ENCODE results near the gene SLC9B1.
"Not testable (repeated sequence)": the region's sequence is repeated elsewhere in the genome, so short reads cannot be mapped to it uniquely, and the experiment has no call there.

Gene SLC9B1

GRCh38 chr4:103010804-103011203 is 8.7 kb downstream of the SLC9B1 start:
- DNase-seq = no peak

DNA sequence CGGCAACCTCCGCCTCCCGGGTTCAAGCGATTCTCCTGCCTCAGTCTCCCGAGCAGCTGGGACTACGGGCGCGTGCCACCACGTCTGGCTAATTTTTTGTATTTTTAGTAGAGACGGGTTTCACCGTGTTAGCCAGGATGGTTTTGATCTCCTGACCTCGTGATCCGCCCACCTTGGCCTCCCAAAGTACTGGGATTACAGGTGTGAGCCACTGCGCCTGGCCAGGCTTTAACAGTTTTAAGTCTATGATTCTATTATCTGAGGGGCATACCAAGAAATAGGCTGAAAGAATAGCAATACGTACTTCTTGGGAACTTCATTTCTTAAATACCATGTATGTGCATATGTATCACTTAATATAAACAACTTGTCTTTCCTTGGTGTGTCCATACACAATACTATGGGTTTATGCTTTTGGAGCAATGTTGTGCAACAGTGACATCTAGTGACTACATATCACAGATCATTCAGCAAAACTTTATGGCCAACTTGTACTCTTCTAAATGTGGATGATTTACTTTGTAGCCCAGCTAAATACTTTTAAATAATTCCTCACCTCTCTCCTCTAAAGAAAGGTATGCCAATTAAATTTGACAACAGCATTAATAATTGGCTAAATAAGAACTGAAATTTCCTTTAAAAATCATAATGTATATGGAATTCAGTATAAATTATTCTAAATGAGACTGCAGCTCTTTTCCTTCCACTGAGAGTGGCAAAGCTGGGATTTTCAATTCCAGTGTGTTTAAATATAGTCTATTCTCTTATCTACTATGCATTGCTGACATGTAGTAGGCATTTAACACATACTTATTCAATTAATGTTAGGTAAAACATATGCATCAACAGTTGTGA is 10.4 kb downstream of the SLC9B1 start:
- peak; percentile 33 for DNase-seq

GRCh38 chr4:103002551-103002950 is 17.0 kb downstream of the SLC9B1 start:
- DNase-seq = no peak

- no peak for DNase-seq
Observed at GRCh38 chr4:102994803-102995202, 24.7 kb downstream of the SLC9B1 start.

GRCh38 chr4:102993985-102994384 is 25.5 kb downstream of the SLC9B1 start:
- not testable (repeated sequence) for DNase-seq

DNA sequence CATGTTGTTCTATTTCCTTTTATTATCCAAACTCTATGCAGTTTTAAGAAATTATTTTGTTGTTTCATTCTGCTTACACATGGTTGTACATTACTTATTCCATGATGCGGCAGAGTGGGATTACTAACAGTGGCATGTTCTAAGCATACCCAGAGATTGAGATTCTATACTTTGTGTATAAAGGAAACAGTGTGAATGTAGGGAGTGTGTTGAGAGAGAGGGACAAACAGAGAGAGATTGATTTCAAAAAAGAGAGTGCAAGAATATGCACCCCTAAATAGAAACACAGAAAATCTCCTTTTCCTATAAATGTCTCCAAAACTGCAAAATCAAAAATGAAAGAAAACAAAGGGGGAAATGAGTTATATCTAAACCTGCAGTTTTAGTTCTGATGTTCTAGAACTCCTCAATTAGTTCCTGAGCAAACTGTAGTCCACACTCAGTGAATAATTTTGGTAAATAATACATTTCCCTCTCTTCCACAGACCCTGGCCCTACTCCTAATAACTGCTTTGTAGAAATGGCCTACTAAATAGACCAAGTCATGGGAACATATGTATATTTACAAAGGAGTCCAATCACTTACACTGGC is 31.0 kb downstream of the SLC9B1 start:
- DNase-seq = no peak

DNA sequence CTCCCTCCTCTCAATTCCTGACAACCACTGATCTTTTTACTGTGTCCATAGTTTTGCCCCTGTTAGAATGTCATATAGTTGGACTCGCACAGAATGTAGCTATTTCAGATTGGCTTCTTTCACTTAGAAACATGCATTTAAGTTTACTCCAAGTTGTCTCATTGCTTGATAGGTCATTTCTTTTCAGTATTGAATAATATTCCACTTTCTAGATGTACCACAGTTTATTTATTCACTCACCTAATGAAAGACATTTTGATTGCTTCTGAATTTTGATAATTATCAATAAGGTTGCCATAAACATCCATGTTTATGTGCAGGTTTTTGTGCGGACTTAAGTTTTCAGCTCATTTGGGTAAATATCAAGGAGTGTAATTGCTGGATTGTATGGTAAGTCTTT is 38.5 kb downstream of the SLC9B1 start:
- no peak for DNase-seq

GRCh38 chr4:102961813-102962212 is 57.7 kb downstream of the SLC9B1 start:
- not testable (repeated sequence) for DNase-seq

DNA sequence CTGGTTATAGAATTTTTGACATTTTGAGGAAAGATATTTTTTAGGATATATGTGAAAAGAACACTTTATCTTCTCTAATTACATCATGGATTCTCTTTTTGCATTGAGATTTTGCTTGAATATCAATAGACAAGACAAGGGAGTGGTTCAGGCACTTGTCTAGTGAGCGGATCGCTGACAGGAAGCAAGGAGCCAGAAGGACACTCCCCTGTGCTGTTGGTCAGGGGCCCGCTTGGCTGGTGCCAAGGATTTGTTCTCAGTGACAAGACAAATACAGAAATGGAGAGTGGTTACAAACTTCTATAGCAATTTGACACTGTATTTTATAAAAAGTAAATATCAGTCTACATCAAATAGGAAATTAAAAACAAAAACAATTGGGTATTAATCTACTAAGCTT is 60.0 kb downstream of the SLC9B1 start:
- no peak for DNase-seq

DNA sequence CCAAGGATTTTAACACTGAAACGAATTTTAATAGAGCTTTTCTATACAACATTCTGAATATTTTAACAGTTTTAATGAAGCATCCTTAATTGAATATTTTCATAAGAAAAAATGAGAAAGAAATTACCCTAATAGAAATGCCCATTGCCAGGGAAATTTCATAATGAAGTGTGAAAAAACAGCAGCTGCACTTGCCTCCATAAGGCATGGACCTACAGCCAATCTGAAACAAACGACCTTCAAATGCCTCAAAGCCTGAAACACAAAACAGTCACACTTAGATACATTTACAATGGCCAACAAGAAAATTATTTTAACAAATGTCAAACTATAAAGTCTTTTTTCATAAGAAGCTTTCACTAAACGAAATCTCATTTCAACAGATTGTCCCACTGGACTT is 74.4 kb downstream of the SLC9B1 start:
- DNase-seq = no peak

GRCh38 chr4:102938063-102938462 is 81.4 kb downstream of the SLC9B1 start:
- not testable (repeated sequence) for DNase-seq

- DNase-seq = no peak
Observed at GRCh38 chr4:102935716-102936115, 83.8 kb downstream of the SLC9B1 start.

DNA sequence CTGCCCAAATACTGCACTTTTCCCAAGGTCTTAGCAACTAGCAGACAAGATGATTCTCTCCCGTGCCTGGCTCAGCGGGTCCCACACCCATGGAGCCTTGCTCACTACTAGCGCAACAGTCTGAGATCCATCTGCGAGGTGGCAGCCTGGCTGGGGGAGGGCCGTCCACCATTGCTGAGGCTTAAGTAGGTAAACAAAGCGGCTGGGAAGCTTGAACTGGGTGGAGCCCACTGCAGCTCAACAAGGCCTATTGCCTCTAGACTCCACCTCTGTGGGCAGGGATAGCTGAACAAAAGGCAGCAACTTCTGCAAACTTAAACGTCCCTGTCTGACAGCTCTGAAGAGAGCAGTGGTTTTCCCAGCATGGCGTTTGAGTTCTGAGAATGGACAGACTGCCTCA is 99.8 kb downstream of the SLC9B1 start:
- not testable (repeated sequence) for DNase-seq

GRCh38 chr4:102918859-102919258 is 100.6 kb downstream of the SLC9B1 start:
- no peak for DNase-seq

DNA sequence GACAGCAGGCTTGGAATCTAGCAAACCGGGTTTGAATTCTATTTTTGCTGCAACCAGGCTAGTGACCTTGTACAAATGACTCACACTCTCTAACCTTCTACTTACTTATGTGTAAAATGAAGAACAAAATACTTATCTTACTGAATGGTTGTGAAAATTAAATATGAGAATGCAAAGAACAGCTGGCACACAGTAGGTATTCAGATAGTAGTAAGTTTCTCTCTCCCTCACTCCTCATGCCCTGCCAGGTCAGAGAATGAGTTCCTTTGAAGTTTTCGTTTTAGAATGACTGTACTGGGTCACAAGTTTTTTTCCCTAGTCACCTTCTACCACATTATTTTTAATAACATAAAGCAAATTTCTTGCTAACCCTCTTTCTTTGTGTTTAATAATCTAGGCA is 117.7 kb downstream of the SLC9B1 start:
- no peak for DNase-seq

DNA sequence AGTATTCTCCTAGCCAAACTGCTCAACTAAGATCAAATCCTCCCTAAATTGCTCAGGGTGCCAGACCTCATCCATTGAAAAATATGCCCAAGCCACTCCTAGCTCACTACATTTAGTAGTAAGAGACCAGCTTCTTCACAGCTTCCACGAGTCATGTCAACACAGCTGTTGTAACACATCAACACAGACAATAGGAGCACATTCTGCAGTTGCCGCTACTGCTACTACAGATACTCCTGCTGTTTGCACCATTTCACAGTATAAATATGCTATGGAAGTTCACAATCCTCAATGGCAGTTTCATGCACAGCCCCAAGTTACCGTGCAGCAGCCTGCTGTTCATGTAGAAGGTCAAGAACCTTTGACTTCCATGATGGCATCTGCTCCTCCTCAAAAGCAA is 121.9 kb downstream of the SLC9B1 start:
- not testable (repeated sequence) for DNase-seq

GRCh38 chr4:102896547-102896946 is 123.0 kb downstream of the SLC9B1 start:
- not testable (repeated sequence) for DNase-seq

GRCh38 chr4:102889866-102890265 is 129.6 kb downstream of the SLC9B1 start:
- DNase-seq = not testable (repeated sequence)

GRCh38 chr4:102888570-102888969 is 130.9 kb downstream of the SLC9B1 start:
- not testable (repeated sequence) for DNase-seq

- DNase-seq = no peak
Observed at GRCh38 chr4:102883278-102883677, 136.2 kb downstream of the SLC9B1 start.

- DNase-seq = no peak
Observed at GRCh38 chr4:102881343-102881742, 138.2 kb downstream of the SLC9B1 start.

- DNase-seq = no peak
Observed at GRCh38 chr4:102878901-102879300, 140.6 kb downstream of the SLC9B1 start.

DNA sequence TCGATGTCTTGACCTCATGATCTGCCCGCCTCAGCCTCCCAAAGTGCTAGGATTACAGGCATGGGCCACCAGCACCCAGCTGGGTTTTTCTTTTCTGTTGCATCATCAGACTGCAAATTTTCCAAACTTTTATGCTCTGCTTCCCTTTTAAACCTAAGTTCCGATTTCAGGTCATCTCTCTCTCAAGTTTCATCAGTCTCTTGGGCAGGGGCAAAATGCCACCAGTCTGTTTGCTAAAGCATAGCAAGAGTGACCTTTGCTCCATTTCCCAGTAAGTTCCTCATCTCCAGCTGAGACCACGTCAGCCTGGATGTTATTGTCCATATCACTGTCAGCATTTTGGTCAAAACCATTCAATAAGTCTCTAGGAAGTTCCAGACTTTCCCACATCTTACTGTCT is 141.2 kb downstream of the SLC9B1 start:
- DNase-seq = not testable (repeated sequence)

- DNase-seq = not testable (repeated sequence)
Observed at GRCh38 chr4:102877477-102878106, 141.9 kb downstream of the SLC9B1 start.
